Measurements from ENCODE around the gene CATSPER2. TPM values are rescaled to one million over a fixed set of nuclear protein-coding genes. Genes with fewer than 3 reads are reported as not detected.
"Not testable (repeated sequence)": the region's sequence is repeated elsewhere in the genome, so short reads cannot be mapped to it uniquely, and the experiment has no call there.

Gene CATSPER2
- total and polyA plus RNA-seq, 2 of the 4 experiments (the other 2 are of a cell fraction): 0.41 to 11.3 TPM

DNA sequence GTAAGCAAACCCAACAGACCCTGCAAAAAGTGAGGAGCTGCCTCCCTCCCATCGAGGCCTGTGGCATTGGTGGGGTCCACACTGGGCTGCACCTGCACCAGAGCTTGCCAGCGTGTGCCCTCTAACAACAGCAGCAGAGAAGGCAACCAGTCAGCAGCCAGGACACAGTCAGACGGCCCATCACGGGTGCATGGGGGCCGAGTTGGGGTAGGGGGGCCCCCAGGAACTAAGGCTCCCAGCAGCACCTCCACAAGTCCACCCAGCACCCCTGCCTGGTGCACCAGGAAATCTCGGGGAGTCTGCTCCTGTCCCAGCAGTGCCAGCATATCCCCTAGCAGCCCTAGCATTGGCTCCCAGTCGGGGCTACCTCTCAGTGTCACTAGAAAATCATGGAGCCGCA is 30.9 kb downstream of the CATSPER2 start:
- H3K14ac ChIP-seq (replicated peaks; ENCODE audit: low read depth, low read length); H2BK120ac ChIP-seq (ENCODE audit: low read depth, low read length); H3K56ac ChIP-seq (ENCODE audit: extremely low read depth, insufficient read depth, low read length); H2AK5ac ChIP-seq (ENCODE audit: low read depth, low read length); H3K27me3 ChIP-seq (ENCODE audit: control insufficient read depth, insufficient read depth, low read length); H3K4me1 ChIP-seq (ENCODE audit: control insufficient read depth, insufficient read depth, low read length); H2BK5ac ChIP-seq (ENCODE audit: low read depth, low read length, poor library complexity, severe bottlenecking); H4K8ac ChIP-seq (ENCODE audit: low read depth in 2 of 2, low read length in 2 of 2); H3K9ac ChIP-seq (ENCODE audit: low read depth, low read length); H3K9me3 ChIP-seq (ENCODE audit: control insufficient read depth, insufficient read depth, low read length); CTCF ChIA-PET; H2BK15ac ChIP-seq (ENCODE audit: low read depth, low read length); intact Hi-C loops (cut with micrococcal nuclease); ATAC-seq (ENCODE audit: low read depth); H3K79me1 ChIP-seq (ENCODE audit: low read depth in 1 of 2, low read length in 2 of 2); H3K9me1 ChIP-seq (ENCODE audit: insufficient read depth, low read length); H2BK20ac ChIP-seq (ENCODE audit: low read depth, low read length); in situ Hi-C loops (cut with MboI; ENCODE audit: low sequenced_read_pairs); H4K5ac ChIP-seq (ENCODE audit: low read depth, low read length); H2AK9ac ChIP-seq (replicated peaks; ENCODE audit: low read depth, low read length, poor library complexity); H3K4me3 ChIP-seq (ENCODE audit: insufficient read depth, low read depth, low read length); H4K91ac ChIP-seq (ENCODE audit: insufficient read depth, low read depth, low read length); DNase-seq; H3K18ac ChIP-seq (ENCODE audit: low read depth, low read length); POLR2A ChIA-PET (ENCODE audit: unreplicated experiment); H3K36me3 ChIP-seq (ENCODE audit: control insufficient read depth, insufficient read depth, low read length); H2AFZ ChIP-seq (replicated peaks; ENCODE audit: low read length, poor library complexity); H4K20me1 ChIP-seq (ENCODE audit: insufficient read depth, low read length); H3K27ac ChIP-seq (ENCODE audit: insufficient read depth, low read length); dilution Hi-C loops (cut with HindIII; ENCODE audit: low sequenced_read_pairs, unreplicated experiment); H3K4ac ChIP-seq (ENCODE audit: low read depth, low read length); H3K23ac ChIP-seq (ENCODE audit: low read depth, low read length); BruUV-seq (replicated peaks); H3K4me2 ChIP-seq (ENCODE audit: low read depth, low read length): not testable (repeated sequence)
- WGBS, 2 experiments (ENCODE audit: extremely low coverage in 2 of 2, insufficient read length in 1 of 2): no CpG with 5 or more reads among the region's 8 CpGs

DNA sequence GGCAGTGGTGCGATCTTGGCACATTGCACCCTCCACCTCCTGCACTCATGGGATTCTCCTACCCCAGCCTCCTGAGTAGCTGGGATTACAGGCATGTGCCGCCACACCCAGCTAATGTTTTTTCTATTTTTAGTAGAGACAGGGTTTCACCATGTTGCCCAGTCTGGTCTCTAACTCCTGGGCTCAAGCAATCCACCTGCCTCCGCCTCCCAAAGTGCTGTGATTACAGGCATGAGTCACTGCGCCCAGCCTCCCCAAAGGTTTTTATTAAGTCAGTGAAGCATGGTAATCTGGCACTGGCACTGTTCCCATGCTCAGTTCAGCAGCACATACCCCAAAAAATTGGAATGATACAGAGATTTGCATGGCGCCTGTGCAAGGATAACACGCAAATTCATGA is 46.4 kb downstream of the CATSPER2 start:
- H3K14ac ChIP-seq (replicated peaks; ENCODE audit: low read depth, low read length); H3K4ac ChIP-seq (ENCODE audit: low read depth, low read length); H4K91ac ChIP-seq (ENCODE audit: insufficient read depth, low read depth, low read length); H3K4me3 ChIP-seq (ENCODE audit: insufficient read depth, low read depth, low read length); H3K36me3 ChIP-seq (ENCODE audit: control insufficient read depth, insufficient read depth, low read length); H3K4me2 ChIP-seq (ENCODE audit: low read depth, low read length); H3K27me3 ChIP-seq (ENCODE audit: control insufficient read depth, insufficient read depth, low read length); H4K20me1 ChIP-seq (ENCODE audit: insufficient read depth, low read length); ATAC-seq (ENCODE audit: low read depth); DNase-seq; POLR2A ChIA-PET (ENCODE audit: unreplicated experiment); H2BK5ac ChIP-seq (ENCODE audit: low read depth, low read length, poor library complexity, severe bottlenecking); H3K4me1 ChIP-seq (ENCODE audit: control insufficient read depth, insufficient read depth, low read length); dilution Hi-C loops (cut with HindIII; ENCODE audit: low sequenced_read_pairs, unreplicated experiment); H3K27ac ChIP-seq (ENCODE audit: insufficient read depth, low read length); CTCF ChIA-PET; H3K23ac ChIP-seq (ENCODE audit: low read depth, low read length); H3K9me3 ChIP-seq (ENCODE audit: control insufficient read depth, insufficient read depth, low read length); H2AK9ac ChIP-seq (replicated peaks; ENCODE audit: low read depth, low read length, poor library complexity); H3K9ac ChIP-seq (ENCODE audit: low read depth, low read length); H2BK120ac ChIP-seq (ENCODE audit: low read depth, low read length); H3K56ac ChIP-seq (ENCODE audit: extremely low read depth, insufficient read depth, low read length); H2AK5ac ChIP-seq (ENCODE audit: low read depth, low read length); intact Hi-C loops (cut with micrococcal nuclease); H2AFZ ChIP-seq (replicated peaks; ENCODE audit: low read length, poor library complexity); BruUV-seq (replicated peaks); H4K8ac ChIP-seq (ENCODE audit: low read depth in 2 of 2, low read length in 2 of 2); H4K5ac ChIP-seq (ENCODE audit: low read depth, low read length); H3K9me1 ChIP-seq (ENCODE audit: insufficient read depth, low read length); in situ Hi-C loops (cut with MboI; ENCODE audit: low sequenced_read_pairs); H2BK15ac ChIP-seq (ENCODE audit: low read depth, low read length); H3K79me1 ChIP-seq (ENCODE audit: low read depth in 1 of 2, low read length in 2 of 2); H3K18ac ChIP-seq (ENCODE audit: low read depth, low read length); H2BK20ac ChIP-seq (ENCODE audit: low read depth, low read length): not testable (repeated sequence)
- 80% methylated on average over 1 of the region's 6 CpGs; no CpG with 5 or more reads in 1 of the 2 experiments for WGBS, 2 experiments (ENCODE audit: extremely low coverage in 2 of 2, insufficient read length in 1 of 2)
